Measurements from ENCODE around the gene DENND2C.

The DENND2C gene

DNA sequence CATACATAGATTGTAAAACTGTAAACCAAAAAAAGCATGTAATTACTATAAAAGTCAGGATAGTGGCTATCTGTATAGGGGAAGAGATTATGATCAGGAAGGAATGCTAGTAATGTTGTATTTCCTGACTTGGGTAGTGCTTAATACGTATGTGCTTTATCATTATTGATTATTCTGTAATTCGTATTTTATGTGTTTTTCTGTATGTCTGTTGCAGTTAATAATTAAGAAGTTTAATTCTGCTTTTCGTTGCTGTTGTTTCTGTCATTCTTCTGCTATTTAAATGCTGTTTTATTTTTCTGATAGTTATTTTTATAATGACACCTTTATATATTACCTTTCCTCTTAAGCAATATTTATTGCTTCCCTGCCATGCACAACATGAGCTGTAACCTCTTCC is 129.6 kb downstream of the DENND2C start:
- no peak for DNase-seq (ENCODE audit: extremely low spot score)
- TF ChIP-seq, protein P1, sequence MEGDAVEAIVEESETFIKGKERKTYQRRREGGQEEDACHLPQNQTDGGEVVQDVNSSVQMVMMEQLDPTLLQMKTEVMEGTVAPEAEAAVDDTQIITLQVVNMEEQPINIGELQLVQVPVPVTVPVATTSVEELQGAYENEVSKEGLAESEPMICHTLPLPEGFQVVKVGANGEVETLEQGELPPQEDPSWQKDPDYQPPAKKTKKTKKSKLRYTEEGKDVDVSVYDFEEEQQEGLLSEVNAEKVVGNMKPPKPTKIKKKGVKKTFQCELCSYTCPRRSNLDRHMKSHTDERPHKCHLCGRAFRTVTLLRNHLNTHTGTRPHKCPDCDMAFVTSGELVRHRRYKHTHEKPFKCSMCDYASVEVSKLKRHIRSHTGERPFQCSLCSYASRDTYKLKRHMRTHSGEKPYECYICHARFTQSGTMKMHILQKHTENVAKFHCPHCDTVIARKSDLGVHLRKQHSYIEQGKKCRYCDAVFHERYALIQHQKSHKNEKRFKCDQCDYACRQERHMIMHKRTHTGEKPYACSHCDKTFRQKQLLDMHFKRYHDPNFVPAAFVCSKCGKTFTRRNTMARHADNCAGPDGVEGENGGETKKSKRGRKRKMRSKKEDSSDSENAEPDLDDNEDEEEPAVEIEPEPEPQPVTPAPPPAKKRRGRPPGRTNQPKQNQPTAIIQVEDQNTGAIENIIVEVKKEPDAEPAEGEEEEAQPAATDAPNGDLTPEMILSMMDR (IDR thresholded peaks at IDR 0.05; ENCODE audit: control extremely low read depth, extremely low read depth, low read depth, missing control alignments) = no peak
- CTCF ChIA-PET = no interaction called here
- POLR2A ChIA-PET = no interaction called here

DNA sequence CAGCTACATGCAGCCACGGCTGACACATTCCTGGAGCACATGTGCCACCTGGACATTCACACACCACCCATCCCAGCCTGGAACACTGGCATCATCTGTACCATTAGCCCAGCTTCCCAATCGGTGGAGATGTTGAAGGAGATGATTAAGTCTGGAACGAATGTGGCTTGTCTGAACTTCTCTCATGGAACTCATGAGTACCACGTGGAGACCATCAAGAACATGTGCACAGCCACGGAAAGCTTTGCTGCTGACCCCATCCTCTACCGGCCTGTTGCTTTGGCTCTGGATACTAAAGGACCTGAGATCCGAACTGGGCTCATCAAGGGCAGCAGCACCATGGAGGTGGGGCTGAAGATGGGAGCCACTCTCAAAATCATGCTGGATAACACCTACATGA is 133.8 kb downstream of the DENND2C start:
- CTCF ChIA-PET = interaction anchor here (0.9 kb wide), 1 partner anchor 17 kb away, joined by 3 read pairs; no protein-coding TSS in a partner anchor
- DNase-seq (ENCODE audit: extremely low spot score) = no peak
- POLR2A ChIA-PET = no interaction called here
- TF ChIP-seq, protein P1 (IDR thresholded peaks at IDR 0.05; ENCODE audit: control extremely low read depth, extremely low read depth, low read depth, missing control alignments) = no peak

DNA sequence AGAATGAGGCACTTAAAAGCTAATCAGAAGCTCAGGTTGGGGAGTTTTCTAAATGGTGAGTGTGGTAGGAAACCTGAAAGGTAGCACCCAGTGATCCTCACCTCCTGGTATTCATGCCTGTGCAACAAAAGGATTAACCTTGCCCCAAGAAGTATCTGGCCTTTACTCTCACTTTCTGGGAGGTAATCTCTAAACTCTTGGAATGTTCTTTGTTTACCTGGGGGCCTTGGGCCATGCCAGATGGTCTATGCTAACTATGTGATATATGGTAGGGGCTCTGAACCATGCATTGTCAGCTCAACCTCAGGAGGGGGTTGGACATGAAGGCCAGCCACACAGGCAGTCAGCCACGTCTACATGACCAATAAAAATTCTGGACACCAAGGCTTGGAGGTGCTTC is 134.4 kb downstream of the DENND2C start:
- TF ChIP-seq, protein P1 (IDR thresholded peaks at IDR 0.05; ENCODE audit: control extremely low read depth, extremely low read depth, low read depth, missing control alignments) = no peak
- CTCF ChIA-PET = interaction anchor here (0.9 kb wide), 3 partner anchors 15 to 111 kb away, joined by 3 read pairs; no protein-coding TSS in a partner anchor
- no peak for DNase-seq (ENCODE audit: extremely low spot score)
- POLR2A ChIA-PET = no interaction called here

Measured in GM10248 (cell line).